ENCODE data around the gene JAK2.

JAK2 gene

DNA sequence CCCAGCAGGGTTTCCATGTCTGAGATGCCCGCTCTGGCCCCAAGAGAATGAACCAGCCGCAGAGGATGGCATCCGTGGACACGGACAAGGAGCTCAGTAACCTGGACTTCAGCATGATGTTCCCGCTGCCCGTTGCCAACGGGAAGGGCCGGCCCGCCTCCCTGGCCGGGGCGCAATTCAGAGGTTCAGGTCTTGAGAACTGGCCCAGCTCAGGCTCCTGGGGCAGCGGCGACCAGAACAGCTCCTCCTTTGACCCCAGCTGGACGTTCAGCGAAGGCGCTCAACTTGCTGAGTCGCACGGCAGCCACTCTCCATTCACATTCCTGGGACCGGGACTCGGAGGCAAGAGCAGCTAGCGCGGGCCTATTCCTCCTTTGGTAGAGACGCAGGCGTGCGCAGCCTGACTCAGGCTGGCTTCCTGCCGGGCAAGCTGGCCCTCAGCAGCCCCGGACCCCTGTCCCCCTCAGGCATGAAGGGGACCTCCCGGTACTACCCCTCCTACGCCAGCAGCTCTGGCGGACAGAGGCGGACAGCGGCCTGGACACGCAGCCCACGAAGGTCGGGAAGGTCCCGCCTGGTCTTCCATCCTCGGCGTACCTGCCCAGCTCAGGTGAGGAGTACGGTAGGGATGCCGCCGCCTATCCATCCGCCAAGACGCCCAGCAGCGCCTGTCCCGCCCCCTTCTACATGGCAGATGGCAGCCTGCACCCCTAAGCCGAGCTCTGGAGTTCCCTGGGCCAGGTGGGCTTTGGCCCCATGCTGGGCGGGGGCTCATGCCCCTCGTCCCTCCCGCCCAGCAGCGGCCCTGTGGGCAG, 126.0 kb downstream of the JAK2 start:
- H3K27ac ChIP-seq = no peak overlapping the region
- TF ChIP-seq, protein P1, sequence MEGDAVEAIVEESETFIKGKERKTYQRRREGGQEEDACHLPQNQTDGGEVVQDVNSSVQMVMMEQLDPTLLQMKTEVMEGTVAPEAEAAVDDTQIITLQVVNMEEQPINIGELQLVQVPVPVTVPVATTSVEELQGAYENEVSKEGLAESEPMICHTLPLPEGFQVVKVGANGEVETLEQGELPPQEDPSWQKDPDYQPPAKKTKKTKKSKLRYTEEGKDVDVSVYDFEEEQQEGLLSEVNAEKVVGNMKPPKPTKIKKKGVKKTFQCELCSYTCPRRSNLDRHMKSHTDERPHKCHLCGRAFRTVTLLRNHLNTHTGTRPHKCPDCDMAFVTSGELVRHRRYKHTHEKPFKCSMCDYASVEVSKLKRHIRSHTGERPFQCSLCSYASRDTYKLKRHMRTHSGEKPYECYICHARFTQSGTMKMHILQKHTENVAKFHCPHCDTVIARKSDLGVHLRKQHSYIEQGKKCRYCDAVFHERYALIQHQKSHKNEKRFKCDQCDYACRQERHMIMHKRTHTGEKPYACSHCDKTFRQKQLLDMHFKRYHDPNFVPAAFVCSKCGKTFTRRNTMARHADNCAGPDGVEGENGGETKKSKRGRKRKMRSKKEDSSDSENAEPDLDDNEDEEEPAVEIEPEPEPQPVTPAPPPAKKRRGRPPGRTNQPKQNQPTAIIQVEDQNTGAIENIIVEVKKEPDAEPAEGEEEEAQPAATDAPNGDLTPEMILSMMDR (conservative IDR thresholded peaks at IDR 0.05; ENCODE audit: low read depth) = no peak
- ChIA-PET CTCF (interaction anchor here (0.6 kb wide), 1 partner anchor 314 kb away, joined by 3 read pairs; no protein-coding TSS in a partner anchor), POLR2A (ENCODE audit: low non-redundant PET) (no interaction called here)
- DNase-seq (ENCODE audit: low spot score) = no peak

- CTCF ChIA-PET = interaction anchor here (0.6 kb wide), 1 partner anchor 758 kb away, joined by 3 read pairs; no protein-coding TSS in a partner anchor
- no peak overlapping the region for H3K27ac ChIP-seq
- TF ChIP-seq, protein P1 (conservative IDR thresholded peaks at IDR 0.05; ENCODE audit: low read depth) = no peak
- no peak for DNase-seq (ENCODE audit: low spot score)
- POLR2A ChIA-PET (ENCODE audit: low non-redundant PET) = no interaction called here
These were observed 126.6 kb downstream of the JAK2 start for GRCh38 chr9:5111696-5112095.

GRCh38 chr9:5112109-5112592, 127.1 kb downstream of the JAK2 start:
- ChIA-PET CTCF (interaction anchor here (0.6 kb wide), 1 partner anchor 757 kb away, joined by 3 read pairs; no protein-coding TSS in a partner anchor), POLR2A (ENCODE audit: low non-redundant PET) (no interaction called here)
- TF ChIP-seq, protein P1 (conservative IDR thresholded peaks at IDR 0.05; ENCODE audit: low read depth) = no peak

GRCh38 chr9:5112646-5113045, 127.6 kb downstream of the JAK2 start:
- TF ChIP-seq, protein P1 (conservative IDR thresholded peaks at IDR 0.05; ENCODE audit: low read depth) = no peak
- ChIA-PET CTCF (no interaction called here), POLR2A (ENCODE audit: low non-redundant PET) (no interaction called here)
- no peak for DNase-seq (ENCODE audit: low spot score)
- no peak overlapping the region for H3K27ac ChIP-seq

More at GRCh38 chr9:5112109-5112592, 127.1 kb downstream of the JAK2 start:
- H3K27ac ChIP-seq = no peak overlapping the region
- DNase-seq (ENCODE audit: low spot score) = no peak

DNA sequence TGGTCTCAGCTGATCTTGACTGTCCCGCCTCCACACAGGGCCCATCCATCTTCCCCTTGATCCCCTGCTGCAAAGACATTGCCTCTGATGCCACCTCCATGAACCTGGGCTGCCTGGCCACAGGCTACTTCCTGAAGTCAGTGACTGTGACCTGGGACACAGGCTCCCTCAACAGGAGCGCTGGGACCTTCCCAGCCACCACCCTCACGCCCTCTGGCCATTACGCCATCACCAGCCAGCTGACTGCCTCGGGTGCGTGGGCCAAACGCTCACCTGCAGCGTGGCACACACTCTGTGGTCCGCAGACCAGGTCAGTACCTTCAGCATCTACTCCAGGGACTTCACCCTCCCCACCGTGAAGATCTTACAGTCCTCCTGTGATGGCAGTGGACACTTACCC, 128.5 kb downstream of the JAK2 start:
- ChIA-PET CTCF (no interaction called here), POLR2A (ENCODE audit: low non-redundant PET) (no interaction called here)
- TF ChIP-seq, protein P1 (conservative IDR thresholded peaks at IDR 0.05; ENCODE audit: low read depth) = no peak
- no peak for DNase-seq (ENCODE audit: low spot score)
- no peak overlapping the region for H3K27ac ChIP-seq

- no peak overlapping the region for H3K27ac ChIP-seq
- DNase-seq (ENCODE audit: low spot score) = no peak
- TF ChIP-seq, protein P1 (conservative IDR thresholded peaks at IDR 0.05; ENCODE audit: low read depth) = no peak
- POLR2A ChIA-PET (ENCODE audit: low non-redundant PET) = no interaction called here
- CTCF ChIA-PET = no interaction called here
These were observed 129.1 kb downstream of the JAK2 start for GRCh38 chr9:5113994-5114748.

All from RWPE1 (cell line).